Measurements from ENCODE around the gene HSPA1L. TPM values are rescaled to one million over a fixed set of nuclear protein-coding genes. Genes with fewer than 3 reads are reported as not detected.
A peak's percentile ranks its signal among the peaks of the same experiment; 100 is the strongest.
"Not testable (repeated sequence)": the region's sequence is repeated elsewhere in the genome, so short reads cannot be mapped to it uniquely, and the experiment has no call there.

The HSPA1L gene
- total RNA-seq, 1 donor from 2014 or later: 2.0 TPM

GRCh38 chr6:31813465-31813849 is 1.6 kb downstream of the HSPA1L start:
- DNase-seq (ENCODE audit: low read depth): no peak

DNA sequence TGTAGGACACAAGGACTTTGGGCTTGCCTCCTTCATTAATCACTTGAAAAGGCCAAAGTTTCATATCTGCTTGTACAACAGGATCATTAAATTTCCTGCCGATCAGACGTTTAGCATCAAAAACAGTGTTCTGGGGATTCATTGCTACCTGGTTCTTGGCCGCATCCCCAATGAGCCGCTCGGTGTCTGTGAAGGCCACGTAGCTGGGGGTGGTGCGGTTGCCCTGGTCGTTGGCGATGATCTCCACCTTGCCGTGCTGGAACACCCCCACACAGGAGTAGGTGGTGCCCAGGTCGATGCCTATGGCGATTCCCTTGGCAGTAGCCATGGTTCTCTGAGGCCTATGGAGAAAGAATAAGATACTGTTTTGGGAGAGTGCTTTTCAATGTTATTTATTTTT is 3.4 kb downstream of the HSPA1L start:
- no peak for DNase-seq (ENCODE audit: low read depth)

GRCh38 chr6:31808599-31808998 is 6.5 kb downstream of the HSPA1L start:
- DNase-seq (ENCODE audit: low read depth): not testable (repeated sequence)

GRCh38 chr6:31806470-31807272 is 8.4 kb downstream of the HSPA1L start, which contains the start of gene LSM2:
Gene LSM2 (minus strand): TSS chr6:31806966. CDS start chr6:31806757, 209 bp downstream.
- DNase-seq (ENCODE audit: low read depth): peak; percentile 90

DNA sequence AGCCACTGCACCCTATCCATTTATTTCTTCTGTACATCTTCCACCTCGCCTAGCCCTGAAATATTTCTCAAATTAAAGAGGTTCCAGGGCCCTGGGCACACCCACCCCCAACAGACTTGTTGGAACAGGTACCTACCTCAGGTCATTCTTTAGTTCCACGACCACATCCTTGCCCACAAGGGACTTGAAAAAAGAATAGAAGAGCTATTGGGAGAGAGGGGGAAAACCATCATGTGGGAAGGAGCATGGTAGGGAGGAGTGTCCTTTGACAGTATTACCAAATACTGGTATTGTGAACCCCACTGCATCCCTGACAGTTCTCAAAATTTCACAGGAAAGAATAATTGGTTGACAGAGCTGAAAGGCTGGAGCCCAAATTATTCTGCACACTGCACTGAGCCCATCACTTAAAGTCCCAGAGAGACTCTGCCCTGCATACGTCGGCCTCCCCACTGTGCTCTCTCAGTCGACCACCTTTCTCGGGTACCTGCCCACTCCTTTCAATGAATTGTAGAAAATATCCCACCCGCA is 9.1 kb downstream of the HSPA1L start:
- no peak for DNase-seq (ENCODE audit: low read depth)

DNA sequence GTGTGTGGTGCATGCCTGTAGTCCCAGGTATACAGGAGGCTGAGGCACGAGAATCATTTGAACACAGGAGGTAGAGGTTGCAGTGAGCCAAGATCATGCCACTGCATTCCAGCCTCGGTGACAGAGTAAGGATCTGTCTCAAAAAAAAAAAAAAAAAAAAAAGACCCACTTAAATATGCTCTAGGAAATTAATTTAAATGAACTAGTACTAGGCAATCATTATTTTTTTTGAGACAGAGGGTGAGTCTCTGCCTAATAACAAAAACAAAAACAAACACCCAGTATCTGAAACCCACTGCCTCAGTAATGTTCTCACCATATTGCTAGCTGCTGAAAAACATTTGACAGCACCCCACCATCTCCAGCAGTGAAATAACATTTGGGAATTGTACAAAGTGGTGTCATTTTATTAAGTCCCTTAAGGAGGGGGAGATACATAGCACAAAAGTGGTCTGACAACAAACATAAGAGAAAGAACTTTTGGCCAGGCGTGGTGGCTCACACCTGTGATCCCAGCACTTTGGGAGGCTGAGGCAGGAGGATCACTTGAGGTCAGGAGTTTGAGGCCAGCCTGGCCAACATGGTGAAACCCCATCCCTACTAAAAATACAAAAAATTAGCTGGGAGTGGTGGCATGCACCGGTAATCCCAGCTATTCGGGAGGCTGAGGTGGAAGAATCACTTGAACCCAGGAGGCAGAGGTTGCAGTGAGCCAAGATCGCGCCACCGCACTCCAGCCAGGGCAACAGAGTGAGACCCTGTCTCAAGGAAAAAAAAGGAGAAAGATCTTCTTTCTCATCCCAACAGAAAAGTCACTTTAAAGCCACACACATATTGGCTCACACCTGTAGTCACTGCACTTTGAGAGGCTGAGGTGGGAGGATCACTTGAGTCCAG is 13.8 kb downstream of the HSPA1L start:
- DNase-seq (ENCODE audit: low read depth): not testable (repeated sequence)

DNA sequence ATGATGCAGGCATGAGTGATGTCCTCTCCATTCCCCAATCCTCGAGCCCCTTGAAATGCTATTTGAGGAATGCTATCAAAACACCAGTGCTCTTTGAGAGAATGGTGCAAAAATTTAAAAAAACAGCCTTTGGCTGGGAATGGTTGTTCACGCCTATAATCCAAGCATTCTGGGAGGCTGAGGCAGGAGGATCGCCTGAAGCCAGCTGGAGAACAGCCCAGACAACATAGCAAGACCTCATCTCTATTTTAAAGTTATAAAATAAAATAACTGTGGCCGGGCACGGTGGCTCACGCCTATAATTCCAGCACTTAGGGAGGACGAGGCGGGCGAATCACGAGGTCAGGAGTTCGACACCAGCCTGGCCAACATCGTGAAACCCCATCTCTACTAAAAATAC is 15.3 kb downstream of the HSPA1L start:
- DNase-seq (ENCODE audit: low read depth): no peak

GRCh38 chr6:31797588-31797987 is 17.5 kb downstream of the HSPA1L start:
- no peak for DNase-seq (ENCODE audit: low read depth)

DNA sequence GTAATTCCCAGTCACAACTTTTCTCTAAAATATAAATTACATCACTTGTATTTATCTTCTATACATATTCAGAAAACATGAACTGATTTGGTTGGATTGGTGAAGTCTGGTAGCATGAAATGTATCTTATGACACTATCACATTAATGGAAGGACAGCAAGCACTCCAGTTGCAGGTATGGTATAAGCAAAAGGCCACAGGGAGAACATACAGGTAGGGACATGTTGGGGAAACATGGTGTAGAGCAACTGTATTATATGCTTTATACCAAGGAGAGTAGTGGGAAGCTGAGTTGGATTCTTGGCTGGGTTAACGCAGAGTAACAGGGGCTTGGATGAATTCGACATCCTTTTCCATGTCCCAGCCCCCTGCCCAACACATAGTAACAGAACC is 18.1 kb downstream of the HSPA1L start:
- no peak for DNase-seq (ENCODE audit: low read depth)

DNA sequence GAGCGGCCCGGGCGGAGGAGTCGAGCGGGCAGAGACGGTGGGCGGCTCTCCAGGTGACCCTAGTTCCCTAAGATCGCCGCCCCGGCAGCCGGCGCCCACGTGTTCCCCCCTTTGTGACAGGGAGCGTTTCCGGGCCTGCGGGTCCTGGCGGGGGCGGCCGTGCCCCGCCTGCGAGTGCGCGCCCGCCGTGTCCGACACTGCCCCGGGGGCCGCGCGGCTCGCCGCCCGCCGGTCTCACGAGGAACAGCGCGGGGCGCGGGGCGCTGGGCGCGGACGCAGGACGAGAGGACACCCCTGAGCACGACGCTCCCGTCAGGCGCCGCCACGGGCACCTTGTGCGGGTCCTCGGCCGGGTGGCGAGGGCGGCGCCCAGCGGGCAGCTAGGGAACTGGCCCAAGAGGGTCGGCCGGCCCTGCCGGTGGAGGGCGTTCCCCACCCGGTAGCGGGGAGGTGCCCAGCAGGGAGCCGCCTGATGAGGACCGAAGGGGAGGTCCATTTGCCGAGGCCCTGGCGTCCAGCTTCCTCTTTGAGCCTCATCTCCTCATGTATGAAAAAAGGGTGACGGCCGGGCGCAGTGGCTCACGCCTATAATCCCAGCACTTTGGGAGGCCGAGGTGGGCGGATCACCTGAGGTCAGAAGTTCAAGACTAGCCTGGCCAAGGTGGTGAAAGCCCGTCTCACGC is 19.3 kb downstream of the HSPA1L start, which contains the start of gene VARS1:
VARS1 (minus strand) TSS at position 137 of the 683 bp plus-strand sequence. CDS start 535 bp downstream, outside the sequence.
- DNase-seq (ENCODE audit: low read depth): peak; percentile 71

DNA sequence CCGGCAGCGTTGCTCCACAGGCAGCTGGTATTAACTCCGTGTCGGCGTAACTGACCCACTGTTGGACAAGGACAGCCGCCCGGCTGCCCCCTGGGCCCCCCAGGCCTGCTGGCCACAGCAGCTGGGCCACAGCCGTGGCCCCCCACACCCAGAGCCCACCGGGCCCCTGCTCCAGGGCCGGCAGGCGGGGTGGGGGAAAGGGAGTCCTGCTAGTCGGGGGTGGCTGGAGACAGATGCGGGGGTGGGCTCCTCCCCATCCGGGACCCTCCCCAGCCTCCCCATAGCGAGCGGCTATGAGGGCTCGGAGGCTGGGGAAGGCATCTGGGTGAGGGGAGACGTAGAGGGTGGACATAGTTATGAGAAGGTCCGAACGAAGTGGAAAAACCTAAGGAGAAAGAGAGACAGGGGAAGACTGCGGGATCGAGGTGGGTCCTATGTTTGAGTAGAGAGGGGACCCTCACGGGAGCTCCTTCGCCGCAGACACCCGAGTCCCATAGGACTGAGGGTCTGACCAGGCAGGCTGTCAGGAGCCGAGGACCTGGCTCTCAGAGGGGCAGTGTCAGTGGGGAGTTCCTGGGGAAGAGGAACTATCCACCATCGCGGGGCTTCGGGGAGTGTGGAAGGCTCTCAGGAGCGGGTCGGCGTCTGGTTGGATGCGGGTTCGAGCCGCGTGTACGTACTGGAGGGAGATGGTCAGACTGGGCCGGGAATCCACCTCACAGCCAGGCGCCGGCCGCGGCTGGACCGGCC is 20.0 kb downstream of the HSPA1L start:
- DNase-seq (ENCODE audit: low read depth): no peak

DNA sequence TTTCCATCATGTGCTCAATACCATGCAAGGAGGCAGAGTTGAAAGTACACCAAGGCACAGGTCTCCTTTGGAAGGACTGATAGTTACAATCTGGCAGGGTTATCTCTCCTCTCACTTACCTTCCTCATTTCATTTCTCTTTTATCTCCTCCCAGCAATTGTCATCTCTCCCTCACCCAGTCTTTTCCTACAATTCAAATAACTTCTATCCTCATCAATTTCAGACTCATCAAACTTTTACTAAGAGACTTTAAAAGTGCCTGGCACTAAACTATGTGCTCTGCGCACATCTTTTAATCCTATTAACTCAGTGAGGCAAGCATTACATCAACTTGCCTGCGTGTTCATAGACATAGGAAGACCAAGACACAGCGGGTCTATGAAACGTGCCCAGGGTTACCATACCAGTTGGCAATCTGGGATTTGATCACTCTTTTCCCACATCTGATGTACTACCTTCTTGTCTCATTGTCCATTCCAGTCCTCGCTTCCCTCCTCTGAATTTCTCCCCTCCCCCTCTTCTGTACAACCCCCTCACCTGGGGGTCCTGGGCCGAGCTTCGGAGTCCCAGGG is 20.7 kb downstream of the HSPA1L start:
- DNase-seq (ENCODE audit: low read depth): peak; percentile 22

DNA sequence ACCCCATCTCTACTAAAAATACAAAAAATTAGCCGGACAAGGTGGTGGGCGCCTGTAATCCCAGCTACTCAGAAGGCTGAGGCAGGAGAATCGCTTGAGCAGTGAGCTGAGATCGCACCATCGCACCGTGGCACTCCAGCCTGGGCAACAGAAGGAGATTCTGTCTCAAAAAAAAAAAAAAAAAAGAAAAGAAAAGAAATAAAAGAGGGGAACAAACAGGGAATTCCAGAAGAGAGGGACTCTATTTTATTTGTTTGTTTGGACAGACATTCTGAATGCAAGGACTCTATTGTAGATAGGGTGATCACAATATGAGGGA is 21.2 kb downstream of the HSPA1L start:
- DNase-seq (ENCODE audit: low read depth): not testable (repeated sequence)

- peak; percentile 86 for DNase-seq (ENCODE audit: low read depth)
Measured at GRCh38 chr6:31792761-31793171, 22.3 kb downstream of the HSPA1L start.

- DNase-seq (ENCODE audit: low read depth): no peak
Measured at GRCh38 chr6:31792090-31792374, 23.1 kb downstream of the HSPA1L start.

DNA sequence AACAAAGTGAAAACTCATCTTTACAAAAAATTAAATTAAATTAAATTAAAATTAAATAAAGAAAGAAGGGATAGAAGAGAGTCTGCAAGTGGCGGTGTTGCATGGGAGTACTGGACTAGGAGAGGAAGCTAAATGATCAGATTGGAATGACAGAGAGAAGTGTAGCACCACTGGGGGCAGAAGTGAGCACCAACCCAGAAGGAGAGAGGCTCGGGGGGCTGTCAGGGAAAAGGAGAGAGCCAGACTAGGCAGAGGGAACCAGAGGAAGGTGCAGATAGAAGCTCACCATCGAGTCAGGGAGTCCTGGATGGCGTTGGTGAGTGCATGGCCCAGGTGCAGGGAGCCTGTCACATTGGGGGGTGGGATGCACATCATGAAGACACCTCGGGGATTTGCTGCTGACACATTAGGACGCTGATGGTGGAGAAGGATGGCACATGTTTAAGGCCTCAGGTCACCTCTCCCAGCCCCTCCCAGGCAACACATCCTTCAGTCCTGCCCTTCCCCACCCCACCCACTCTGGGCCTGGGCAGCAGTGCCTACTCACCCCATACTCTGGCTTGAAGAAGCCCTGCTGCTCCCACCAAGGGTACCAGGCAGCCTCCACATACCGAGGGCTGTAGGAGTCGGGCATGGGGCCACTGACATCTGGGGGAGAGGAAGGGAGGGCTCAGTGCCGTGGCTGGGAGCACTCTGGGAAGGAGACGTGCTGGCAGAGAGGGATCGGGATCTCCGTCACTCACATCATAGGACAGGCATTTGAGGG is 23.6 kb downstream of the HSPA1L start:
- peak; percentile 19 for DNase-seq (ENCODE audit: low read depth)

GRCh38 chr6:31785475-31785874 is 29.6 kb downstream of the HSPA1L start:
- DNase-seq (ENCODE audit: low read depth): no peak

GRCh38 chr6:31784098-31784925 is 30.8 kb downstream of the HSPA1L start:
- DNase-seq (ENCODE audit: low read depth): no peak

DNA sequence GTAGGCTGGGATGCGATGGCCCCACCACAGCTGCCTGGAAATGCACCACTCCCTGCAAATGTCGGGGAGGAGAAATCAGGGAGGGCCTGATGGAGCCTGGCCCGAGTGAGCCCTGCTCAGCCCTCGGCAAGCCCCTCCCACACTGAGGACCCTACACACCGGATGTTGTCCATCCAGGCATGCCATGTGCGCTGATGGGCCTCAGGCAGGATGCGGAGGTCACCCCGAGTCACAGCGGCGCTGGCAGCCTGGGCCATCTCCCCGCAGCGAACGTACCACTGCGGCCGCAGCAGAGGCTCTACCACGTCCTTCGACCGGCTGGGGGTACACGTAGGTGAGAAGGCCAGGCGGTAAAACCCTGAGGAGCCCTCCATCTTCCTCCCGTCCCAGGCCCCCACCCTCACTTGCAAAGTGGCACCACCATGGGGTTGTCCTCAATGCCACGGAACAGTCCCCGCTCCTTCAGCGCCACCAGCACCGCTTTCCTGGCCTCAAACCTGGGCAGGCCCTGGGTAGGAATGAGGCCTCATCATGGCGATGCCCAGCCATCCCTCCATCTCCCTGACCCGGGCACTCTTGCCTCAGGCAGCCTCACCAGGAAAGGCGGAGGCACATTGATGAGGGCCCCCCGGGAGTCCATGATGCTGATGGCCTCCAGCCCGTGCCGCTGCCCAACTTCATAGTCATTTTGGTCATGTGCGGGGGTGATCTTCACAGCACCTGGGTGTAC is 32.8 kb downstream of the HSPA1L start:
- DNase-seq (ENCODE audit: low read depth): no peak
